BLaER1 treated with 17β-estradiol and CSF1 and Interleukin-3, amounts not matched to agents 10 nM and 100 nM (cell line): ENCODE data around the gene IFITM1.

Experiments
- H3K27ac ChIP-seq, 11 experiments: shearing (Covaris generic); formaldehyde crosslinking; 2 replicates each; pipeline ENCODE4 v1.8.1; 2022
- H3K27me3 ChIP-seq, 11 experiments: shearing (Covaris generic); formaldehyde crosslinking; 2 replicates each; pipeline ENCODE4 v1.8.1; 2022
- H3K36me3 ChIP-seq, 11 experiments: shearing (Covaris generic); formaldehyde crosslinking; 2 replicates each; pipeline ENCODE4 v1.8.1; 2022
- H3K4me1 ChIP-seq, 10 experiments: shearing (Covaris generic); formaldehyde crosslinking; 2 replicates each; pipeline ENCODE4 v1.8.1; 2022
- H3K4me2 ChIP-seq, 11 experiments: shearing (Covaris generic); formaldehyde crosslinking; 2 replicates each; pipeline ENCODE4 v1.8.1; 2022
- H3K4me3 ChIP-seq, 10 experiments: shearing (Covaris generic); formaldehyde crosslinking; 2 replicates each; pipeline ENCODE4 v1.8.1; 2022
- H3K9ac ChIP-seq, 11 experiments: shearing (Covaris generic); formaldehyde crosslinking; 2 replicates each; pipeline ENCODE4 v1.8.1; 2022
- H3K9me3 ChIP-seq, 11 experiments: shearing (Covaris generic); formaldehyde crosslinking; replicated peaks in 1 of 11; 2 replicates each; pipeline ENCODE4 v1.8.1; 2022
- H4K20me1 ChIP-seq, 11 experiments: shearing (Covaris generic); formaldehyde crosslinking; 2 replicates each; pipeline ENCODE4 v1.8.1; 2022
- Cebpa-rat ChIP-seq, 11 experiments: shearing (Covaris generic); IDR thresholded peaks; 2 replicates each; pipeline ENCODE4 v1.8.1; 2022

Gene IFITM1

DNA sequence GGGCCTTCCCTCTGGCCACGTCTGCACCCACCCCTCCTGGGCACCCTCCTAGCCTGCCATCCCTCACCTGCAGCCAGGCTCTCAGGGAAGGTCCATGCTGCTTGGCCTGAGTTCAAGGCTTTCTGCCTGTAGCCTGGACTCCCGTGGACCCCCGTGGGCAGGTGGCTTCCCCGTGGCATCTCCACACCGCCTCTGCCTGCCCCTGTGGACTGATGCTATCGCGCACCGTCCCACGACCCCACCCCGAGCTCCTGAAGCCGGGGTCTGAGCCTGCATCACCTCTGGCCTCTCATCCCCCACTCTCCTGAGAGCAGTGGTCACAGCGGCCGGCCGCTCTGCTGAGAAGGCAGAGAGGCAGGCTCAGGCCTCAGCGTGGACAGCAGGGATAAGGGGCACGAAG, 19.1 kb upstream of the IFITM1 start:
- peaks cover 11 to 48% (median 33%) of the 10 kb centered on the region in 11 experiments; a peak in 19 of 22 replicates for H3K36me3 ChIP-seq
- no peaks in the 10 kb centered on the region for H3K9me3 ChIP-seq
- H3K27ac ChIP-seq: no peak overlapping the region
- H3K4me3 ChIP-seq: no peak overlapping the region
- peaks cover 0 to 44% (median 0%) of the 10 kb centered on the region in 11 experiments; a peak in 7 of 22 replicates for H4K20me1 ChIP-seq
- peaks cover 44 to 73% (median 52%) of the 10 kb centered on the region in 10 experiments for H3K4me1 ChIP-seq
- TF ChIP-seq Cebpa-rat (IDR thresholded peaks at IDR 0.05): no peak
- H3K4me2 ChIP-seq: no peak overlapping the region
- peaks cover 0 to 2% (median 0%) of the 10 kb centered on the region in 11 experiments; a peak in 3 of 22 replicates for H3K27me3 ChIP-seq
- no peak overlapping the region for H3K9ac ChIP-seq

DNA sequence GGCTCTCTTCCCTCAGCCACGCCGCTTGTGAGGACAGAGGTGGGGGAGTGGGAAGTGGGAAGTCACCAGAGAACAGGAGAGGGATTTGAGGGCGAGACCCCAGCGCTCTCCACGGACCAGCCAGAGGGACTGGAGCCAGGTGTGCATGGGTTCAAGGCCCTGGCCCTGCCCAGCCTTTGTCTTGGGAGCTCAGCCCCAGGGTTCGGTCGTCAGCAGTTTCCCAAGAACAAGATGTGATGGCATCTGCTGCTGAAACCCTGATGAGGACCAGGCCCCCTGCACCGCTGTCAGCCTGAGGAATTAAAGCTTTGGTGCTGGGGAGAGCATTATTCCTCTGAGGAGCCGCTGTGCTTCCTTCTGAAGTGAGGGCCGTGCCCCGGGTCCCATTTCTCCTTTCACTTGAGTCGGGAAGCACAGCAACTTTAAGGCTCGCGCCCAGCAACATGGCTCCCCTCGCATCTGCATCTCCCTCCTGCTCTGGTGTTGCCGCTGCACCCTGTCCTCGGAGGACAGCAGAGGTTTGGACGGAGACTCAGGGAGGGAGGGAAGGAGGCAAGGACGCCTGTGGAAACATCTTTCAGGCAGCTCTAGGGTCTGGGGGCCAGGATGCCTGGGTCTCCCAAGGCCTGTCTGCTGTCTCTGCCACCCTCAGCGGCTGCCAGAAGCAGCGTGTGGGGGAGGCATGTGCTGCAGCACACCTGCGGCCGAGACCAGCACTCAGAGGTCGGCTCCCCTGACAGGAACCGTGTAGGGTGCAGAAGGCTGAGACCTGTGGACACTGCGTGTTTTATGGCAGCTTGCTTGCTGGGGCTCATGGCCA, 18.3 kb upstream of the IFITM1 start:
- no peak overlapping the region for H3K27ac ChIP-seq
- H3K9me3 ChIP-seq: no peaks in the 10 kb centered on the region
- H3K36me3 ChIP-seq: peaks cover 11 to 48% (median 33%) of the 10 kb centered on the region in 11 experiments; a peak in 19 of 22 replicates
- H3K4me2 ChIP-seq: no peak overlapping the region
- H3K4me3 ChIP-seq: no peak overlapping the region
- H3K4me1 ChIP-seq: peaks cover 44 to 73% (median 52%) of the 10 kb centered on the region in 10 experiments
- H3K27me3 ChIP-seq: peaks cover 0 to 6% (median 0%) of the 10 kb centered on the region in 11 experiments; a peak in 3 of 22 replicates
- no peak for TF ChIP-seq Cebpa-rat (IDR thresholded peaks at IDR 0.05)
- H3K9ac ChIP-seq: peak overlapping the region in 1 of 11 experiments; percentile 19; a peak in 1 of 22 replicates
- H4K20me1 ChIP-seq: peaks cover 0 to 44% (median 0%) of the 10 kb centered on the region in 11 experiments; a peak in 7 of 22 replicates

DNA sequence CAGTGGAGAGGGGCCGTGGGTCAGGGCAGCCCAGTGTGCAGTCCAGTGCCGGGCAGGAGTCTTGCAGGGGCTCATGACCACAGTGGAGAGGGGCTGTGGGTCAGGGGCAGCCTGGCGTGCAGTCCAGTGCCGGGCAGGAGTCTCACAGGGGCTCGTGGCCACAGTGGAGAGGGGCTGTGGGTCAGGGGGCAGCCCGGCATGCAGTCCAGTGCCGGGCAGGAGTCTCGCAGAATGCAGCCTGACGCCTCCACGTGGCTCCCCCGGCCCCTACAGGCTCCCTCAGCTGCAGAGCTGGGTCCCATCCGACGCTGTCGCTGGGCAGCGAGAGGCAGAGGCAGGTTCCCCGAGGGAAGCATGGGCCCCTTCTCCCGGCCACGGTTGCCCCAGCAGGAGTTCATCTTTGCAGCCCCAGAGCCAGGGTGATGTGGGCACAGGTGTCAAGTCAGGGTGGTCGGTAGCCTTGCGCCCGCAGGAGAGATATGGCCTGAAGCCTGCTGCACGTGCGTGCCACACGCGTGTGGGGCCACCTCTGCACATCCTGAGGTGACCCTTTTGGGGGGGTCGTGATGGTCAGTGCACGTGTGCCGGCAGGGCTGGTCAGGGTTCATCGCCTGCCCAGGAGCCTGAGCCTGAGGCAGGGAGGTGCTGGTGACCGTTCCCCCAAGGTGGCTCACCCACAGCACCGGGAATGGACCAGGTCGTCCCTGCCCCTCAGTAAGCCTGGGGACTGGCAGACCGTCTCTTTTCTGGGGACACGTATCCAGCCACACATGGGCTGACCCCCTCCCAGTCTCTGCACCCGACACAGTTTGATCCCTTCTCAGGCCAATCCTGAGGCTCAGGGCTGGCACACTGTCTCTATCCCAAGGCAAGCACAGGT, 17.4 kb upstream of the IFITM1 start:
- H3K27me3 ChIP-seq: peaks cover 0 to 6% (median 0%) of the 10 kb centered on the region in 11 experiments; a peak in 3 of 22 replicates
- H3K4me1 ChIP-seq: peaks cover 35 to 65% (median 44%) of the 10 kb centered on the region in 10 experiments
- peak overlapping the region; percentile 81 to 95 (median 86); a peak in 20 of 22 replicates for H3K4me2 ChIP-seq
- peaks cover 11 to 40% (median 30%) of the 10 kb centered on the region in 11 experiments; a peak in 19 of 22 replicates for H3K36me3 ChIP-seq
- H3K9me3 ChIP-seq: no peaks in the 10 kb centered on the region
- peaks cover 0 to 36% (median 0%) of the 10 kb centered on the region in 11 experiments; a peak in 6 of 22 replicates for H4K20me1 ChIP-seq
- H3K4me3 ChIP-seq: no peak overlapping the region
- H3K9ac ChIP-seq: peak overlapping the region in 7 of 11 experiments; percentile 19 to 72 (median 66); a peak in 6 of 22 replicates
- peak overlapping the region in 3 of 11 experiments; percentile 20 to 75 (median 70); a peak in 5 of 22 replicates for H3K27ac ChIP-seq
- TF ChIP-seq Cebpa-rat (IDR thresholded peaks at IDR 0.05): no peak

DNA sequence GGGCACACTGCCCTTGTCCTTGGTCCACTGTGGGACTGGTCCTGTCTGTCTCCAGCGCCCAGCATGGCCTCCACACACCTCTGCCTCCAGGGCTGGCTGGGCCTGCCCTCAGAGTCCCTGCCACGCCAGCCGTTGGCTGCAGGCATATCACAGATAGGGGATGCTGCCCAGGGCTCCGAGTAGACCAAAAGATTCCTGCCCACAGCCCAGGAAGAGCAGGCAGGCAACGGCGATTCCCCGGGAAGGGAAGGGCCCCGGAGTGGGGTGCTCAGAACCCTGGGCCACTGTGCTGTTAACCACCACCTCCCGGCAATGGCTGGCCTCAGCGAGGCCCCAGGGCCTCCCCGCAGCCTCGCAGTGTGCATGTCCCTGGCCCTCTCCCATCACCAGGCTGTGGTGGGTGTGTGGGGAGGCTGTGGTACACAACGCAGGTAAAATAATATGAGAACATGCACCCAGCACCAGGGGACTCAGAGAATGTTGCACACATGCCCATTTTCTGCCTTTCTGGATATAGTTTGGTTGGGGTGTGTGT, 16.7 kb upstream of the IFITM1 start:
- peak overlapping the region in 6 of 11 experiments; percentile 20 to 75 (median 70); a peak in 9 of 22 replicates for H3K27ac ChIP-seq
- TF ChIP-seq Cebpa-rat (IDR thresholded peaks at IDR 0.05): no peak

DNA sequence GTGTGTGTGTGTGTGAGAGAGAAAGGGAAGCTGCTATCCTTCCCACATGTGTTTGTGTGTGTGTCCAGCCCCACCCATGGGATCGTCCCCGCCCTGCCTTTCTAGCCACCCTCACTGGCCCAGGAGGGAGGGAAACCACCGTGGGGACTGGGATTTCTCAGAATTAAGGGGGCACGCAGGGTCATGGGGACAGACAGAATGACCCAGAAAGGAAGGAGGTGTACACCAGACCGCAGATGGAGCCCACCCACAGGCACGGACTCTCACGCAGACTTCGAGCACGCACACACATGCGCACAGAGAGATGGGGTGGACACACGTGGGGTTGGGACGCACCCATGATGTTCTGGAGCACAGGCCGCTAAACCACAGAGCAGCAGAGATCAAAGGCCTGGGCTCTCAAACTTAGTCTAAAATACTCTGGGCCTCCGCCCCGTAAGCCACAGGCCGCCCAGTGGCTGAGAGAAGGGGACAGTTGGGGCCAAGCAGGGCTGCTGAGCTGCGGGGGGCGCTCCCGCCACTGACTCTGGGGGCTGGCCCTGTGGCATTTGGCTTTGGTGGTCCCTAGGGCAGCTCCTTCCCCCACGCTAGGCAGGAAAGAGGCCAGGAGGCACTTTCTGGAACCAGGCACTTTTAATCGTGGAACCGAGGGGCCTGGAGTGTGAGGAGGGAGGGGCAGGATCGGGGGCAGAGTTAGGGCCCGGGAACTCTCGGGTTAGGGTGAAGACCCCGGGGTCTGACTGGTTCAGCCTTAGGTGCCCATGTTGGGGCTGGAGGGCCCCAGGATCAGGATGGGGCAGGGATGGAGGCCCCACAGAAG, 16.0 kb upstream of the IFITM1 start:
- peaks cover 0 to 26% (median 0%) of the 10 kb centered on the region in 11 experiments; a peak in 6 of 22 replicates for H4K20me1 ChIP-seq
- peak overlapping the region; percentile 45 to 75 (median 69); a peak in 21 of 22 replicates for H3K27ac ChIP-seq
- H3K4me3 ChIP-seq: peak overlapping the region in 3 of 10 experiments; percentile 26 to 35 (median 28); a peak in 3 of 20 replicates
- H3K27me3 ChIP-seq: peaks cover 0 to 6% (median 0%) of the 10 kb centered on the region in 11 experiments; a peak in 3 of 22 replicates
- peaks cover 10 to 30% (median 23%) of the 10 kb centered on the region in 11 experiments; a peak in 19 of 22 replicates for H3K36me3 ChIP-seq
- no peak for TF ChIP-seq Cebpa-rat (IDR thresholded peaks at IDR 0.05)
- H3K4me1 ChIP-seq: peaks cover 38 to 59% (median 46%) of the 10 kb centered on the region in 10 experiments
- no peaks in the 10 kb centered on the region for H3K9me3 ChIP-seq
- H3K9ac ChIP-seq: peak overlapping the region; percentile 50 to 75 (median 68)
- peak overlapping the region; percentile 81 to 95 (median 86) for H3K4me2 ChIP-seq

More for the DNA sequence above, 16.7 kb upstream of the IFITM1 start:
- Histone ChIP-seq H3K4me2 (peak overlapping the region; percentile 81 to 95 (median 86)), H3K4me1 (peaks cover 35 to 59% (median 43%) of the 10 kb centered on the region in 10 experiments), H3K27me3 (peaks cover 0 to 6% (median 0%) of the 10 kb centered on the region in 11 experiments; a peak in 3 of 22 replicates), H3K9me3 (no peaks in the 10 kb centered on the region), H3K36me3 (peaks cover 11 to 37% (median 28%) of the 10 kb centered on the region in 11 experiments; a peak in 19 of 22 replicates), H3K4me3 (no peak overlapping the region), H4K20me1 (peaks cover 0 to 29% (median 0%) of the 10 kb centered on the region in 11 experiments; a peak in 6 of 22 replicates), H3K9ac (peak overlapping the region in 9 of 11 experiments; percentile 5 to 72 (median 67); a peak in 10 of 22 replicates)

DNA sequence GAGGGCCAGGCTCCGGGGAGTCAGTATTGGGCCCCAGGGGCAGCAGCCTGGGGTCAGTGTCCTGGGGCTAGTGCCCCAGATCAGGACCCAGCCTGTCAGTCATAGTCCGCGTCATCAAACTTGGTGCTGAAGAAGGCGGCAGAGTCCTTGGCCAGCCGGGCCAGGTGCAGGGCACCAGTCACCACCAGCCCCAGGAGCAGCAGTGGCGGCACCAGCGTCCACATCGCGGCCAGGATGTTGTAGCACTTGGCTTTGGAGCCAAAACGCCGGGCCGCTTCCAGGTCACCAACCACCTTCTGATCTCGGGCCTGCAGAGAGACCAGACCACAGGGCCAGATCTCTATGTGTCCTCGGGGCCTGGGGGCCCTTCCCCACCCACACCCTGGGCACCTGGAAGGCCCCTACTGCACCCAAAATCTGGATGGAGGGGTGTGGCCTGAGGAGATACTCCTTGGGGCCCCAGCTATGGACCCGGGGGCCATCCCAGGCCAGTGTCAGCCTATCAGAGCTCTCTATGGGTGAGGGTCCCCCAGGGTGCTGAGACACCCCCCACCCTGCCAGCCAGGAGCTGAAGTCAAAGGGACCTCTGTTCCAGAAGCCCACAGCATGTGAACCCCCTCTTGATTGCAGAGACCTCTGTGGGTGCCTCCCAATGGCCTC, 15.3 kb upstream of the IFITM1 start:
- Histone ChIP-seq H3K4me3 (peak overlapping the region in 2 of 10 experiments; percentile 28 to 35; a peak in 2 of 20 replicates), H3K4me1 (peaks cover 45 to 66% (median 54%) of the 10 kb centered on the region in 10 experiments), H3K9ac (peak overlapping the region; percentile 50 to 75 (median 68); a peak in 21 of 22 replicates), H3K4me2 (peak overlapping the region; percentile 81 to 95 (median 86)), H3K36me3 (peaks cover 8 to 23% (median 17%) of the 10 kb centered on the region in 11 experiments; a peak in 18 of 22 replicates), H3K9me3 (no peaks in the 10 kb centered on the region), H3K27me3 (peaks cover 0 to 6% (median 0%) of the 10 kb centered on the region in 11 experiments; a peak in 3 of 22 replicates), H3K27ac (peak overlapping the region; percentile 45 to 75 (median 69); a peak in 21 of 22 replicates), H4K20me1 (peaks cover 0 to 26% (median 0%) of the 10 kb centered on the region in 11 experiments; a peak in 6 of 22 replicates)
- no peak for TF ChIP-seq Cebpa-rat (IDR thresholded peaks at IDR 0.05)
